Prostate gland (tissue), 2 donors: ENCODE measurements around the gene SYNPO2L. TPM values are rescaled to one million over a fixed set of nuclear protein-coding genes. Genes with fewer than 3 reads are reported as not detected.
"Not testable (repeated sequence)": the region's sequence is repeated elsewhere in the genome, so short reads cannot be mapped to it uniquely, and the experiment has no call there.

Experiments
- DNase-seq: peaks from one replicate; pipeline ENCODE4 v3.0.0-alpha.2; 2019; ENCODE audit warnings: low spot score
- H3K27ac ChIP-seq, 2 donors: fragments of 200-600 bp; sonication (generic); 2 replicates each; pipeline ENCODE4 v1.5.1; 2017 to 2019
- H3K27me3 ChIP-seq: fragments of 200-600 bp; sonication (generic); replicated peaks from 2 replicates; pipeline ENCODE4 v1.5.1; 2019; ENCODE audit not compliant: insufficient read depth
- H3K36me3 ChIP-seq, 2 donors: fragments of 200-600 bp; sonication (generic); 1 replicate in 1 of 2; 2 replicates in 1 of 2; pipeline versions ENCODE4 v1.5.1 to v1.8.1; 2017 to 2019
- H3K4me1 ChIP-seq: fragments of 200-600 bp; sonication (generic); replicated peaks from 2 replicates; pipeline ENCODE4 v1.5.1; 2019
- H3K4me3 ChIP-seq, 2 donors: fragments of 200-600 bp; sonication (generic); 2 replicates each; pipeline ENCODE4 v1.5.1; 2017 to 2019
- H3K9me3 ChIP-seq: fragments of 200-600 bp; sonication (generic); 2 replicates; pipeline ENCODE4 v1.5.1; 2017
- POLR2A ChIP-seq: fragments of 450-650 bp; IDR thresholded peaks from one replicate; pipeline ENCODE4 v1.6.1; 2016; ENCODE audit warnings: antibody characterized with exemption, mild to moderate bottlenecking
- WGBS: methylation state at CpG from one replicate; pipeline ENCODE4 v1.1.5; 2018; 5-methylcytosine and 5-hydroxymethylcytosine counted together
- intact Hi-C: fragments of 100-400 bp; cut with DNase I; formaldehyde crosslinking; loops from one replicate; pipeline ENCODE4 v1.14.2; 2022
- total RNA-seq, 2 donors: library from RNA; depleted of rRNA; stranded (reverse); fragments of >200 nt; gene quantifications; one replicate each; pipeline ENCODE4 v1.1.0, GENCODE V29; 2016
- TF ChIP-seq, protein P1 (sequence below), 4 experiments: fragments of 200-600 bp in 2 of 4; fragments of 450-650 bp in 2 of 4; sonication (generic) in 2 of 4; IDR thresholded peaks; 1 replicate in 3 of 4; 2 replicates in 1 of 4; pipeline ENCODE4 v1.5.1; 2016 to 2019; ENCODE audit warnings: antibody characterized with exemption in 4 of 4, mild to moderate bottlenecking in 2 of 4, moderate library complexity in 2 of 4

SYNPO2L gene
- total RNA-seq, result under 1 TPM; 0.23 to 0.77 TPM

GRCh38 chr10:73655990-73656298 lies at the start of gene SYNPO2L:
SYNPO2L (minus strand) TSS chr10:73656029; CDS start chr10:73655922, 107 bp downstream.
- intact Hi-C loops, result no loop called here
- Histone ChIP-seq H3K36me3 (no peaks in the 10 kb centered on the region), H3K27me3 (no peaks in the 10 kb centered on the region), H3K27ac (no peak within 1 kb of the TSS), H3K9me3 (no peaks in the 10 kb centered on the region), H3K4me1 (no peaks in the 10 kb centered on the region), H3K4me3 (no peak within 1 kb of the TSS)
- 77% methylated on average over 5 of the region's 5 CpGs for WGBS
- TF ChIP-seq POLR2A, result no peak
- TF ChIP-seq, protein P1, sequence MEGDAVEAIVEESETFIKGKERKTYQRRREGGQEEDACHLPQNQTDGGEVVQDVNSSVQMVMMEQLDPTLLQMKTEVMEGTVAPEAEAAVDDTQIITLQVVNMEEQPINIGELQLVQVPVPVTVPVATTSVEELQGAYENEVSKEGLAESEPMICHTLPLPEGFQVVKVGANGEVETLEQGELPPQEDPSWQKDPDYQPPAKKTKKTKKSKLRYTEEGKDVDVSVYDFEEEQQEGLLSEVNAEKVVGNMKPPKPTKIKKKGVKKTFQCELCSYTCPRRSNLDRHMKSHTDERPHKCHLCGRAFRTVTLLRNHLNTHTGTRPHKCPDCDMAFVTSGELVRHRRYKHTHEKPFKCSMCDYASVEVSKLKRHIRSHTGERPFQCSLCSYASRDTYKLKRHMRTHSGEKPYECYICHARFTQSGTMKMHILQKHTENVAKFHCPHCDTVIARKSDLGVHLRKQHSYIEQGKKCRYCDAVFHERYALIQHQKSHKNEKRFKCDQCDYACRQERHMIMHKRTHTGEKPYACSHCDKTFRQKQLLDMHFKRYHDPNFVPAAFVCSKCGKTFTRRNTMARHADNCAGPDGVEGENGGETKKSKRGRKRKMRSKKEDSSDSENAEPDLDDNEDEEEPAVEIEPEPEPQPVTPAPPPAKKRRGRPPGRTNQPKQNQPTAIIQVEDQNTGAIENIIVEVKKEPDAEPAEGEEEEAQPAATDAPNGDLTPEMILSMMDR (IDR thresholded peaks at IDR 0.05), result no peak
- DNase-seq, result no peak

- H3K27me3 ChIP-seq, H3K9me3 ChIP-seq, DNase-seq, intact Hi-C loops, H3K4me3 ChIP-seq, H3K4me1 ChIP-seq, H3K27ac ChIP-seq, H3K36me3 ChIP-seq: not testable (repeated sequence)
Observed at GRCh38 chr10:73703924-73704323, 48.1 kb upstream of the SYNPO2L start.

GRCh38 chr10:73698819-73699218 lies 43.0 kb upstream of the SYNPO2L start:
- 89% methylated on average over 2 of the region's 2 CpGs for WGBS
- intact Hi-C loops, H3K36me3 ChIP-seq: not testable (repeated sequence)

DNA sequence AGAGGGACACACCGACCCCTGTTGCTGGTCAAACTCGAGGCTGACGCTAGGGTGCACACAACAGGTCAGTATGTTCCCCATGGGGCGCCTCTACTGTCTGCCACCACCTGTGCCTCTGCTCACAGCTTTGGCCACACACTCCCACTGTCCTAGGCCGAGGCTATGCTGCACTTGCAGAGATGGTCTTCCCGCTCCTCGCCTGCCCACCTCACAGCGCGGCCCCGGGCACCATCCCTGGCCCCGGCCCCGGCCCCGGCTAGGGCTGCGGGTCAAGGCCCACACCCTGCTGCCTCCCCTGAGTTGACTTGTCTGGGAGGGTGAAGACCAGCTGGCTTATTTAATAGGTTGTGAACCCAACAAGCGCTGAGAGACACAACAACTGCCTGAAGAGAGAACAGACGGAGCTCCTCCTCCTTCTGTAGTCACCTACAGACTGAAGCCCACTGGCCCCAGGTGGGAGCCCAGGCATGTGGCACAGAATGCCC lies 41.9 kb upstream of the SYNPO2L start, which contains the start of gene AGAP5:
AGAP5 (minus strand) TSS at position 435 of the 485 bp plus-strand sequence; CDS start at position 81, 354 bp downstream.
- H3K4me1 ChIP-seq, H3K9me3 ChIP-seq, H3K27me3 ChIP-seq, H3K27ac ChIP-seq, DNase-seq, H3K36me3 ChIP-seq, intact Hi-C loops, H3K4me3 ChIP-seq: not testable (repeated sequence)
- 95% methylated on average over 16 of the region's 16 CpGs for WGBS

More at GRCh38 chr10:73698819-73699218, 43.0 kb upstream of the SYNPO2L start:
- H3K9me3 ChIP-seq, H3K4me1 ChIP-seq, H3K27ac ChIP-seq, H3K4me3 ChIP-seq, H3K27me3 ChIP-seq, DNase-seq: not testable (repeated sequence)

GRCh38 chr10:73695302-73695701 lies 39.5 kb upstream of the SYNPO2L start:
- H3K27me3 ChIP-seq, intact Hi-C loops, H3K36me3 ChIP-seq, H3K9me3 ChIP-seq, DNase-seq, H3K4me3 ChIP-seq, H3K4me1 ChIP-seq, H3K27ac ChIP-seq: not testable (repeated sequence)

DNA sequence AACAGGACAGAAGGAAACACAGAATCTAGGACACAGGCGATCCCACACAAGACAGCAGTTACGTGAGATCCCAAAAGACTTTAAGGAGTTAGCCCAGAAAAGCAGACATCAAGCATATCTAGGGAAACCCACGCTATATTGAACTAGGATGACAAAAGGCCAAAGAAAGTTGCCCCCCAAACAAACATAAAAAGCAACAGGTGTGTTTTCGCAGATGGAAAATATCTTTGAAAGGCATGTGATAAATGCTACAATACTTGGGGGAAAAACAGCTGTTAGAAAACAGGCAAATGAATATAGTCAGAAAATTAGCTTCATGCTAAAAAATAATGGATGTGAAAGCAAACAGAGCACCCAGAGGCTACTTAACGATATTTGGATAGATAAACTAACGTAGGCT lies 34.9 kb upstream of the SYNPO2L start:
- H3K27ac ChIP-seq, H3K4me3 ChIP-seq, DNase-seq, intact Hi-C loops, H3K36me3 ChIP-seq, H3K4me1 ChIP-seq, H3K9me3 ChIP-seq, H3K27me3 ChIP-seq: not testable (repeated sequence)
- 91% methylated on average over 6 of the region's 6 CpGs for WGBS

DNA sequence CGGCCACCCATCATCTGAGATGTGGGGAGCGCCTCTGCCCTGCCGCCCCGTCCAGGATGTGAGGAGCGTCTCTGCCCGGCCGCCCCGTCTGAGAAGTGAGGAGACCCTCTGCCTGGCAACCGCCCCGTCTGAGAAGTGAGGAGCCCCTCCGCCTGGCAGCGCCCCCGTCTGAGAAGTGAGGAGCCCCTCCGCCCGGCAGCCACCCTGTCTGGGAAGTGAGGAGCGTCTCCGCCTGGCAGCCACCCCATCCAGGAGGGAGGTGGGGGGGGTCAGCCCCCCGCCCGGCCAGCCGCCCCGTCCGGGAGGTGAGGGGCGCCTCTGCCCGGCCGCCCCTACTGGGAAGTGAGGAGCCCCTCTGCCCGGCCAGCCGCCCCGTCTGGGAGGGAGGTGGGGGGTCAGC lies 33.8 kb upstream of the SYNPO2L start:
- intact Hi-C loops, H3K36me3 ChIP-seq, H3K9me3 ChIP-seq, DNase-seq, H3K4me3 ChIP-seq, H3K27ac ChIP-seq, H3K4me1 ChIP-seq, H3K27me3 ChIP-seq: not testable (repeated sequence)
- 97% methylated on average over 17 of the region's 28 CpGs for WGBS

GRCh38 chr10:73687641-73688040 lies 31.8 kb upstream of the SYNPO2L start:
- DNase-seq, H3K9me3 ChIP-seq, H3K27me3 ChIP-seq, intact Hi-C loops, H3K36me3 ChIP-seq, H3K4me3 ChIP-seq, H3K27ac ChIP-seq, H3K4me1 ChIP-seq: not testable (repeated sequence)
- 90% methylated on average over 1 of the region's 1 CpG for WGBS

DNA sequence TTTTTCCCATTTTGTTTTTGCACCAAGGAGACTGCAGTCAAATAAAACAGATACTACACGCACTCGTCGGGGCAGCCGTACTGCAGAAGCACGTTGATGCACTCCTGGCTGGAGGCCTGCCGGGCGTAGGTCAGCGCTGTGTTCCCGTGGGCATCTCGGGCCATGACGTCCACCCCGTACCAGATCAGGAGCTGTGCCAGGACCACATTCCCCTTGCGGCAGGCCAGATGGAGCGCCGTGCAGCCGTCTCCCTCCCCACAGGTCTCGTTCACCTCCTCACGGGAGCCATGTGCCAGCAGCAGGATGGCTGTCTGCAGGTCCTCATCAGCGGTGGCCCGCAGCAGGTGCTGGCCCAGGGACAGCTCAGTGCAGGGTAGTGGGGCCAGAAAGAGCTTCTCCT lies 18.7 kb upstream of the SYNPO2L start:
- WGBS, result 100% methylated on average over 1 of the region's 20 CpGs
- H3K36me3 ChIP-seq, H3K27ac ChIP-seq, H3K4me1 ChIP-seq, DNase-seq, intact Hi-C loops, H3K27me3 ChIP-seq, H3K4me3 ChIP-seq, H3K9me3 ChIP-seq: not testable (repeated sequence)

DNA sequence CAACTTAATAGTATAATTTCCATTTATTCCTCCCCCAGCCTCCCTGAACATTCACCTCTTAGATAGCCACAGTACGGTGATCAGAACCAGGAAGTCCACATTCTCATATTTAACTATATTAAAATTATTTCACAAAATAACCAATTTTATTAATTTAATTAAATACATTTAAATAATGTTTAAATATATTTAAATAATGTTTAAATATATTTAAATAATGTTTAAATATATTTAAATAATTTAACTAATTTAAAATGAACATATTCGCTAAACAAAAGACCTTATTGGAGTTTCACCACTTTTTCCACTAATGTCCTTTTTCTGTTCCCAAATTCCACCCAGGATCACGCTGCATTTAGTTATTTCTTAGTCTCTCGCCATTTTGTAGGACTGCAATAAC lies 12.5 kb upstream of the SYNPO2L start:
- intact Hi-C loops, H3K9me3 ChIP-seq, DNase-seq, H3K4me3 ChIP-seq, H3K27me3 ChIP-seq, H3K36me3 ChIP-seq, H3K27ac ChIP-seq, H3K4me1 ChIP-seq: not testable (repeated sequence)
- WGBS, result 98% methylated on average over 4 of the region's 4 CpGs

GRCh38 chr10:73666153-73666809 lies 10.5 kb upstream of the SYNPO2L start:
- intact Hi-C loops, H3K9me3 ChIP-seq: not testable (repeated sequence)
- WGBS, result 55% methylated on average over 4 of the region's 5 CpGs

DNA sequence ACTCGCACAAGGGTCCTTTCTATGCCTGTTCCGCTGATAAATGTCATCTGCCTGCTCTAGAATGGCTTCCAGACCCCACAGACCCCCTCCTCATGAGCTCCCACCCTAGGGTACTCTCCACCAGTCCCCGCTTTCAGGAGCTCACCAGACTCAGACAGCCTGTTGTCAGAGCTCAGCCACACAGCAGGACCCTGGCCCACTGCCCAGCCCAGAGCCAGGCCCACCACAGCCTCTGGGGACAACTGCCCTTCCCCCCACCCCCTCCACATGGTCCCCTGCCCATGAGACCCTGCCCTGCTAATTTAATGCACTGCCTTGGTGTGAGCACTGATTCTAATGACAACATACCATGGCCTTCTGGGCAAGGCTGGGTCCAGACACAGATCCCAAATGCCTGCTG lies 9.8 kb upstream of the SYNPO2L start:
- H3K9me3 ChIP-seq, DNase-seq, intact Hi-C loops, H3K27me3 ChIP-seq, H3K36me3 ChIP-seq, H3K4me3 ChIP-seq, H3K27ac ChIP-seq, H3K4me1 ChIP-seq: not testable (repeated sequence)
- 82% methylated on average over 3 of the region's 3 CpGs for WGBS

More at GRCh38 chr10:73666153-73666809, 10.5 kb upstream of the SYNPO2L start:
- H3K4me3 ChIP-seq, H3K27me3 ChIP-seq, DNase-seq, H3K36me3 ChIP-seq, H3K27ac ChIP-seq, H3K4me1 ChIP-seq: not testable (repeated sequence)
